ENCODE measurements around the gene ANGPTL8. TPM values are rescaled to one million over a fixed set of nuclear protein-coding genes. Genes with fewer than 3 reads are reported as not detected.

Gene ANGPTL8
- total and polyA plus RNA-seq, 2 donors (not counting 3 experiments of a cell fraction or from before 2014, with no cell fraction given), result not detected

DNA sequence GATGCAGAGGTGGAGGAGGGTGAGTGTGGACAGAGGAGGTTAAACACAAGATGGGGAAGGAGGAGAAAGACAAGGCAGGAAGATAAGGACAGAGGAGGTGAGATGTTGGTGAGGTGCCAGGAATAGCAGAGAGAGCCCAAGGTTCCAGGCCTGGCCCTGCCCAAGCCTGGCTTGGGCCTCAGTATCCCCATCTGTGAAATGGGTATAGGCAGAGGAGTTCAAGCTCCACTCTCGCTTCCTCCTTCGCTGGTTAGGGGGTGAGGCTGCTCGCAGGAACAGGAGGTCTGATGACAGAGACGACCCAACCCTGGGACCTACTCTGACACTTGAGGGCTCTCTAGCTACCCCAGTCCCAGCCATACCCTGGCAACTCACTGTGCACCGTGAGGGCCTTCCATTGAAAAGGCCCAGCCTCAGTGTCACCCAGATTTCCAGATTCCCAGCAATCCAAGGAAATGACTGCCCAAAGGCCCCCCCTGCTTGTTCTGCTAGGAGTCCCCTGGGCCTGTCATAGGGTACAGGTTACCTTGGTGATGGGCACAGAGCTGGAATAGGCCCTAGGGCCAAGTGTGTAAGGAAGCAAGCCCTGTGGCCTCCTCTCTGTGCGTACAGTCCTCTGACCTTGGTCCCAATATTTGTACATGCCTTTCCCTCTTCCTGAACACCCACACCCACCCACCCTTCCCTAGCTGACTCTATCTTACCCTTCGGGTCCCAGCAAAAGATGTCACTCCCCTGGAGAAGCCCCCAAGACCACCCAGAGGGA is 8.6 kb upstream of the ANGPTL8 start:
- H3K9me1 ChIP-seq (replicated peaks; ENCODE audit: control insufficient read depth, extremely low read depth, insufficient read depth, low read length), result no peaks in the 10 kb centered on the region
- TF ChIP-seq POLR2A (IDR thresholded peaks at IDR 0.05; ENCODE audit: low read depth, low read length) (peak; percentile 44), POLR2AphosphoS5 (IDR thresholded peaks at IDR 0.05; ENCODE audit: insufficient read depth, low read depth, low read length) (no peak)
- POLR2A ChIA-PET, result no interaction called here

DNA sequence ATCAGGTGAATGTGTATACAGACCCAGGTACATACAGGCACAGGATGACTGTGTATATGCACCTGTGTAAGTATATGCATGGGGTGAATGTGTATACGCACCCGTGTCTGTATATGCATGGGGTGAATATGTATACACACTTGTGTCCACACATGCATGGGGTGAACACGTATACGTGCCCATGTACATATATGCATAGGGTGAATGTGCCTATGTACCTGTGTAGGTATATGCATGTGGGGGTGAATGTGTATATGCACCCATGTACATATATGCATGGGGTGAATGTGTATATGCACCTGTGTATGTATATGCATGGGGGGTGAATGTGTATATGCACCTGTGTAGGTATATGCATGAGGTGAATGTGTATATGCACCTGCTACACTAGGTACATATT is 6.9 kb upstream of the ANGPTL8 start:
- dilution Hi-C loops (cut with MboI; ENCODE audit: extremely low pct_ligation_motif_present, low sequenced_read_pairs) (no loop called here), intact Hi-C loops (cut with micrococcal nuclease) (no loop called here)
- no peak overlapping the region for H3K4me3 ChIP-seq (replicated peaks in 1 of 3; ENCODE audit: insufficient read depth in 1 of 3, low read depth in 1 of 3, low read length in 3 of 3)
- ChIA-PET POLR2A (no interaction called here), CTCF (no interaction called here)
- peaks cover 16 to 47% of the 10 kb centered on the region in 2 experiments for H3K36me3 ChIP-seq (ENCODE audit: control insufficient read depth in 2 of 2, extremely low read depth in 1 of 2, insufficient read depth in 2 of 2, low read length in 2 of 2)
- no peak overlapping the region for H3K27ac ChIP-seq (ENCODE audit: insufficient read depth, low read depth, low read length)
- H3K27me3 ChIP-seq (ENCODE audit: control insufficient read depth in 2 of 2, insufficient read depth in 2 of 2, low read length in 2 of 2), result no peaks in the 10 kb centered on the region
- no peaks in the 10 kb centered on the region for H3K9me3 ChIP-seq (replicated peaks; ENCODE audit: control insufficient read depth, insufficient read depth, low read length)
- H3K9ac ChIP-seq (replicated peaks; ENCODE audit: extremely low read depth, insufficient read depth, low read length), result no peak overlapping the region
- DNase-seq (ENCODE audit: low read depth, low spot score) (no peak), FAIRE-seq (no peak)
- BruUV-seq (replicated peaks), result no TSS peak
- no peak for TF ChIP-seq JUN (IDR thresholded peaks at IDR 0.05; ENCODE audit: borderline replicate concordance, insufficient read depth, insufficient read length, low read depth)
- TF ChIP-seq, protein P1, sequence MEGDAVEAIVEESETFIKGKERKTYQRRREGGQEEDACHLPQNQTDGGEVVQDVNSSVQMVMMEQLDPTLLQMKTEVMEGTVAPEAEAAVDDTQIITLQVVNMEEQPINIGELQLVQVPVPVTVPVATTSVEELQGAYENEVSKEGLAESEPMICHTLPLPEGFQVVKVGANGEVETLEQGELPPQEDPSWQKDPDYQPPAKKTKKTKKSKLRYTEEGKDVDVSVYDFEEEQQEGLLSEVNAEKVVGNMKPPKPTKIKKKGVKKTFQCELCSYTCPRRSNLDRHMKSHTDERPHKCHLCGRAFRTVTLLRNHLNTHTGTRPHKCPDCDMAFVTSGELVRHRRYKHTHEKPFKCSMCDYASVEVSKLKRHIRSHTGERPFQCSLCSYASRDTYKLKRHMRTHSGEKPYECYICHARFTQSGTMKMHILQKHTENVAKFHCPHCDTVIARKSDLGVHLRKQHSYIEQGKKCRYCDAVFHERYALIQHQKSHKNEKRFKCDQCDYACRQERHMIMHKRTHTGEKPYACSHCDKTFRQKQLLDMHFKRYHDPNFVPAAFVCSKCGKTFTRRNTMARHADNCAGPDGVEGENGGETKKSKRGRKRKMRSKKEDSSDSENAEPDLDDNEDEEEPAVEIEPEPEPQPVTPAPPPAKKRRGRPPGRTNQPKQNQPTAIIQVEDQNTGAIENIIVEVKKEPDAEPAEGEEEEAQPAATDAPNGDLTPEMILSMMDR (IDR thresholded peaks at IDR 0.05; ENCODE audit: extremely low read depth in 1 of 2, insufficient read depth in 1 of 2, low read depth in 1 of 2, low read length in 2 of 2), result no peak
- TF ChIP-seq EZH2 (IDR thresholded peaks at IDR 0.05; ENCODE audit: borderline replicate concordance, low read depth, low read length, severe bottlenecking), result no peak
- TF ChIP-seq, protein P2, sequence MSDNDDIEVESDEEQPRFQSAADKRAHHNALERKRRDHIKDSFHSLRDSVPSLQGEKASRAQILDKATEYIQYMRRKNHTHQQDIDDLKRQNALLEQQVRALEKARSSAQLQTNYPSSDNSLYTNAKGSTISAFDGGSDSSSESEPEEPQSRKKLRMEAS (IDR thresholded peaks at IDR 0.05; ENCODE audit: insufficient read depth, insufficient read length), result no peak
- no peak for TF ChIP-seq MYC (IDR thresholded peaks at IDR 0.05; ENCODE audit: low read depth, low read length)
- TF ChIP-seq GATA2 (IDR thresholded peaks at IDR 0.05; ENCODE audit: insufficient read depth, insufficient read length, low read depth, low read length), result no peak
- TF ChIP-seq POLR2A (IDR thresholded peaks at IDR 0.05; ENCODE audit: low read depth, low read length), result no peak
- TF ChIP-seq POLR2AphosphoS5 (IDR thresholded peaks at IDR 0.05; ENCODE audit: insufficient read depth, low read depth, low read length), result no peak
- TF ChIP-seq FOS (IDR thresholded peaks at IDR 0.05; ENCODE audit: borderline replicate concordance, insufficient read depth, low read length), result no peak
- H3K79me2 ChIP-seq (ENCODE audit: control insufficient read depth, insufficient read depth, low read length), result no peaks in the 10 kb centered on the region
- H3K4me2 ChIP-seq (ENCODE audit: insufficient read depth, low read length), result no peak overlapping the region
- no peaks in the 10 kb centered on the region for H3K4me1 ChIP-seq (ENCODE audit: control insufficient read depth, extremely low read depth, insufficient read depth, low read length)
- no peak overlapping the region for H2AFZ ChIP-seq (ENCODE audit: low read depth, low read length)
- no peaks in the 10 kb centered on the region for H3K9me1 ChIP-seq (replicated peaks; ENCODE audit: control insufficient read depth, extremely low read depth, insufficient read depth, low read length)
- no peaks in the 10 kb centered on the region for H4K20me1 ChIP-seq (replicated peaks; ENCODE audit: control insufficient read depth, extremely low read depth, insufficient read depth, low read length)

More for the DNA sequence above, 8.6 kb upstream of the ANGPTL8 start:
- Histone ChIP-seq H3K4me3 (replicated peaks in 1 of 3; ENCODE audit: insufficient read depth in 1 of 3, low read depth in 1 of 3, low read length in 3 of 3) (no peak overlapping the region), H3K9ac (replicated peaks; ENCODE audit: extremely low read depth, insufficient read depth, low read length) (no peak overlapping the region), H3K36me3 (ENCODE audit: control insufficient read depth in 2 of 2, extremely low read depth in 1 of 2, insufficient read depth in 2 of 2, low read length in 2 of 2) (peaks cover 12 to 37% of the 10 kb centered on the region in 2 experiments), H3K4me1 (ENCODE audit: control insufficient read depth, extremely low read depth, insufficient read depth, low read length) (no peaks in the 10 kb centered on the region), H3K27ac (ENCODE audit: insufficient read depth, low read depth, low read length) (no peak overlapping the region), H3K9me3 (replicated peaks; ENCODE audit: control insufficient read depth, insufficient read depth, low read length) (no peaks in the 10 kb centered on the region), H4K20me1 (replicated peaks; ENCODE audit: control insufficient read depth, extremely low read depth, insufficient read depth, low read length) (no peaks in the 10 kb centered on the region), H2AFZ (ENCODE audit: low read depth, low read length) (no peak overlapping the region), H3K4me2 (ENCODE audit: insufficient read depth, low read length) (no peak overlapping the region), H3K79me2 (ENCODE audit: control insufficient read depth, insufficient read depth, low read length) (no peaks in the 10 kb centered on the region), H3K27me3 (ENCODE audit: control insufficient read depth in 2 of 2, insufficient read depth in 2 of 2, low read length in 2 of 2) (no peaks in the 10 kb centered on the region)
- BruUV-seq (replicated peaks), result no TSS peak
- intact Hi-C loops (cut with micrococcal nuclease) (no loop called here), dilution Hi-C loops (cut with MboI; ENCODE audit: extremely low pct_ligation_motif_present, low sequenced_read_pairs) (no loop called here)
- CTCF ChIA-PET, result interaction anchor here (1.1 to 1.4 kb wide), 2 partner anchors 10 to 13 kb away, joined by 3 to 4 read pairs; no protein-coding TSS in a partner anchor
- DNase-seq (ENCODE audit: low read depth, low spot score), result no peak
- no peak for FAIRE-seq
